Ovary (tissue), 9 donors: ENCODE data around the gene POLD1. TPM values are rescaled to one million over a fixed set of nuclear protein-coding genes. Genes with fewer than 3 reads are reported as not detected.

Experiments used
- DNase-seq, 5 donors: peaks; one replicate each; pipeline ENCODE4 v3.0.0-alpha.2; 2019 to 2020
- H3K27ac ChIP-seq, 2 donors: fragments of 200-600 bp; one replicate each; pipeline versions ENCODE4 v1.5.1 to v1.8.0; 2019 to 2022
- H3K27me3 ChIP-seq: fragments of 200-600 bp; one replicate; pipeline ENCODE4 v1.8.0; 2022
- H3K36me3 ChIP-seq: fragments of 200-600 bp; sonication (generic); one replicate; pipeline ENCODE4 v1.5.1; 2019
- H3K4me1 ChIP-seq: one replicate; pipeline ENCODE4 v1.8.1; 2013; ENCODE audit warnings: mild to moderate bottlenecking, moderate library complexity; ENCODE audit not compliant: insufficient read depth
- H3K4me3 ChIP-seq: fragments of 200-600 bp; sonication (generic); one replicate; pipeline ENCODE4 v1.5.1; 2017
- H3K9me3 ChIP-seq, 2 donors: fragments of 200-600 bp in 1 of 2; sonication (generic) in 1 of 2; one replicate each; pipeline versions ENCODE4 v1.5.1 to v1.8.1; 2013 to 2019; ENCODE audit warnings: mild to moderate bottlenecking in 1 of 2, moderate library complexity in 1 of 2
- CTCF ChIP-seq, 3 donors: fragments of 450-650 bp in 2 of 3; fragments of 200-600 bp in 1 of 3; IDR thresholded peaks; one replicate each; pipeline versions ENCODE4 v1.5.1 to v1.8.0; 2016 to 2022; ENCODE audit warnings: antibody characterized with exemption in 3 of 3, mild to moderate bottlenecking in 1 of 3
- EP300 ChIP-seq: sonication (generic); formaldehyde crosslinking; IDR thresholded peaks from one replicate; pipeline ENCODE4 v1.6.1; 2017; ENCODE audit warnings: antibody characterized with exemption
- POLR2A ChIP-seq: fragments of 450-650 bp; IDR thresholded peaks from one replicate; pipeline ENCODE4 v1.6.1; 2017; ENCODE audit warnings: antibody characterized with exemption, mild to moderate bottlenecking, moderate library complexity
- WGBS, 3 donors: extraction: QIAGEN DNeasy Blood & Tissue Kit in 1 of 3; methylation state at CpG; one replicate each; pipeline versions ENCODE4 v1.1.5 to v1.1.7; 2013 to 2017; 5-methylcytosine and 5-hydroxymethylcytosine counted together
- intact Hi-C, 4 donors: fragments of 100-400 bp; cut with DNase I; formaldehyde crosslinking; loops; one replicate each; pipeline versions ENCODE4 v1.11.0 to v1.15.1; 2022 to 2023
- polyA plus RNA-seq, 2 donors: library from polyadenylated mRNA; stranded (reverse); fragments of 200-250 nt in 1 of 2; fragments of 350-450 nt in 1 of 2; fragmentation: Illumina TruSeq in 1 of 2; extraction: RNeasy Lipid Tissue Mini Kit (QIAGEN cat#74804) in 1 of 2; gene quantifications; one replicate each; pipeline ENCODE4 v1.2.3, GENCODE V29; 2013 to 2014
- total RNA-seq, 7 donors: library from RNA; depleted of rRNA in 2 of 7; stranded (reverse); fragments of >200 nt in 2 of 7; fragmentation: NEBNext Ultra II Directional in 3 of 7; extraction: Animal tissue kit (Norgen Biotek cat#: 25700) in 3 of 7; gene quantifications; one replicate each; pipeline versions ENCODE4 v1.1.0 to v1.2.4, GENCODE V29; 2016 to 2023
- donor health status: DM: no; HTN: no; CAD: no; lungs with moderate emphysema.
- donor health status: DM: no; HTN: no; CAD: no.
- donor health status: Bipolar disorder and iron deficiency.
- donor health status: DM: yes; HTN: yes; CAD: no.
- donor health status: DM: no; HTN: no; CAD: no.
- donor health status: DM: yes; HTN: yes; CAD: no.

POLD1 gene
- total and polyA plus RNA-seq, 9 donors, result 0.52 to 25.2 (median 17.1) TPM

- no peaks in the 10 kb centered on the region for H3K4me1 ChIP-seq
- DNase-seq, result no peak
- TF ChIP-seq EP300 (no peak), CTCF (IDR thresholded peaks at IDR 0.05) (no peak), POLR2A (no peak)
- H3K36me3 ChIP-seq, result no peaks in the 10 kb centered on the region
- no peak overlapping the region for H3K27ac ChIP-seq
- H3K9me3 ChIP-seq, result no peaks in the 10 kb centered on the region
- H3K4me3 ChIP-seq, result no peak overlapping the region
- WGBS, 3 donors, result 35 to 60% (median 39%) methylated on average over 1 of the region's 1 CpG
- H3K27me3 ChIP-seq, result no peaks in the 10 kb centered on the region
- intact Hi-C loops, result loop anchor here in 2 of 4 donors (10.0 kb wide), 1 partner anchor 95 kb away; the partner anchor contains the start of gene NAPSA (in 2 of the 2)
Measured at GRCh38 chr19:50459638-50460037, 75.5 kb downstream of the POLD1 start.

- no peaks in the 10 kb centered on the region for H3K27me3 ChIP-seq
- no peaks in the 10 kb centered on the region for H3K4me1 ChIP-seq
- TF ChIP-seq POLR2A, result no peak
- TF ChIP-seq EP300, result no peak
- TF ChIP-seq CTCF (IDR thresholded peaks at IDR 0.05), result no peak
- WGBS, 3 donors, result 14 to 20% (median 14%) methylated on average over 13 of the region's 13 CpGs
- DNase-seq, result no peak
- intact Hi-C loops, result loop anchor here in 1 of 4 donors (10.0 kb wide), 1 partner anchor 95 kb away; the partner anchor contains the start of gene NAPSA
- H3K9me3 ChIP-seq, result no peaks in the 10 kb centered on the region
- H3K36me3 ChIP-seq, result no peaks in the 10 kb centered on the region
- H3K4me3 ChIP-seq, result no peak overlapping the region
- no peak overlapping the region for H3K27ac ChIP-seq
Measured at GRCh38 chr19:50460161-50460765, 76.1 kb downstream of the POLD1 start.

GRCh38 chr19:50461066-50461875 lies 77.1 kb downstream of the POLD1 start:
- Histone ChIP-seq H3K27ac (no peak overlapping the region), H3K36me3 (no peaks in the 10 kb centered on the region), H3K9me3 (no peaks in the 10 kb centered on the region), H3K4me3 (no peak overlapping the region), H3K27me3 (no peaks in the 10 kb centered on the region), H3K4me1 (no peaks in the 10 kb centered on the region)
- intact Hi-C loops, result loop anchor here in 1 of 4 donors (10.0 kb wide), 1 partner anchor 96 kb away; the partner anchor contains the start of gene NAPSA
- peak in 2 of 5 donors; percentile 49 to 66 for DNase-seq
- WGBS, 3 donors, result 25 to 33% (median 27%) methylated on average over 28 of the region's 28 CpGs
- TF ChIP-seq CTCF (IDR thresholded peaks at IDR 0.05) (peak; percentile 23 to 58 (median 25)), EP300 (no peak)

GRCh38 chr19:50462970-50463369 lies 78.8 kb downstream of the POLD1 start:
- no peaks in the 10 kb centered on the region for H3K36me3 ChIP-seq
- H3K9me3 ChIP-seq, result no peaks in the 10 kb centered on the region
- H3K27me3 ChIP-seq, result no peaks in the 10 kb centered on the region
- 60 to 69% (median 68%) methylated on average over 7 of the region's 7 CpGs for WGBS, 3 donors
- no peaks in the 10 kb centered on the region for H3K4me1 ChIP-seq
- DNase-seq, result no peak
- intact Hi-C loops, result loop anchor here in 1 of 4 donors (10.0 kb wide), 1 partner anchor 98 kb away; the partner anchor contains the start of gene NAPSA
- TF ChIP-seq CTCF (IDR thresholded peaks at IDR 0.05) (no peak), EP300 (no peak), POLR2A (no peak)
- H3K27ac ChIP-seq, result no peak overlapping the region
- no peak overlapping the region for H3K4me3 ChIP-seq
